HepG2 (cell line): Measurements from ENCODE around the gene SMAD2. TPM values are rescaled to one million over a fixed set of nuclear protein-coding genes. Genes with fewer than 3 reads are reported as not detected.

Experiments used
- AKAP8 ChIP-seq: sonication (generic); formaldehyde crosslinking; IDR thresholded peaks from 2 replicates; pipeline ENCODE4 v1.5.1; 2020; ENCODE audit warnings: mild to moderate bottlenecking, missing genetic modification reagents
- BCL6 ChIP-seq: IDR thresholded peaks from 2 replicates; pipeline ENCODE4 v1.6.1; 2016; ENCODE audit warnings: missing genetic modification reagents, missing compliant biosample characterization
- BHLHE40 ChIP-seq: IDR thresholded peaks from 2 replicates; pipeline ENCODE4 v1.6.1; 2011; ENCODE audit warnings: low read length, improper control_type of control experiment
- ETV5 ChIP-seq: IDR thresholded peaks from 2 replicates; pipeline ENCODE4 v1.6.1; 2018; ENCODE audit warnings: missing biosample characterization, missing genetic modification reagents, inconsistent platforms, borderline replicate concordance
- IRF2 ChIP-seq: IDR thresholded peaks from 2 replicates; pipeline ENCODE4 v1.6.1; 2018; ENCODE audit warnings: missing genetic modification reagents, missing compliant biosample characterization
- MED1 ChIP-seq: sonication (generic); formaldehyde crosslinking; IDR thresholded peaks from 2 replicates; pipeline ENCODE4 v1.4.0; 2020; ENCODE audit warnings: missing genetic modification reagents
- MYC ChIP-seq: sonication (generic); formaldehyde crosslinking; IDR thresholded peaks from 2 replicates; pipeline ENCODE4 v1.9.0; 2021; ENCODE audit warnings: missing genetic modification reagents, borderline replicate concordance
- NR2C2 ChIP-seq: sonication (generic); formaldehyde crosslinking; IDR thresholded peaks from 2 replicates; pipeline ENCODE4 v1.4.0; 2020; ENCODE audit warnings: missing genetic modification reagents, mild to moderate bottlenecking, moderate library complexity, borderline replicate concordance
- PHF8 ChIP-seq: sonication (generic); formaldehyde crosslinking; IDR thresholded peaks from 2 replicates; pipeline ENCODE4 v1.5.0; 2020; ENCODE audit warnings: missing genetic modification reagents
- SAP130 ChIP-seq: IDR thresholded peaks from 2 replicates; pipeline ENCODE4 v1.6.1; 2016; ENCODE audit warnings: low read depth
- ZNF460 ChIP-seq: sonication (generic); formaldehyde crosslinking; IDR thresholded peaks from 2 replicates; pipeline ENCODE4 v1.5.1; 2020; ENCODE audit warnings: missing genetic modification reagents, mild to moderate bottlenecking, borderline replicate concordance
- ZNF614 ChIP-seq: IDR thresholded peaks from 2 replicates; pipeline ENCODE4 v1.6.1; 2018; ENCODE audit warnings: missing biosample characterization, missing genetic modification reagents, inconsistent platforms, borderline replicate concordance
- ZNF703 ChIP-seq: sonication (generic); formaldehyde crosslinking; IDR thresholded peaks from 2 replicates; pipeline ENCODE4 v1.5.1; 2020; ENCODE audit warnings: missing genetic modification reagents, mild to moderate bottlenecking, moderate library complexity, borderline replicate concordance
- polyA plus RNA-seq, 8 experiments: library from polyadenylated mRNA; depleted of rRNA in 3 of 8; stranded (reverse) in 7 of 8; unstranded in 1 of 8; fragments of >200 nt; fragmentation: Illumina TruSeq in 4 of 8; extraction: Trizol in 4 of 8; gene quantifications; 2 replicates each; pipeline versions ENCODE4 v1.2.1 to v1.2.3, GENCODE V29; 2011 to 2016; ENCODE audit warnings: low read depth in 4 of 8, missing spikeins in 1 of 8, mixed read lengths in 1 of 8; ENCODE audit not compliant: insufficient read depth in 1 of 8
- total RNA-seq, 5 experiments: library from RNA; depleted of rRNA; stranded (reverse); fragments of >200 nt; fragmentation: Illumina TruSeq; extraction: Trizol; gene quantifications; 2 replicates each; pipeline ENCODE4 v1.2.3, GENCODE V29; 2016; ENCODE audit warnings: low read depth in 1 of 5
- TF ChIP-seq, protein P1 (sequence below): sonication (generic); formaldehyde crosslinking; IDR thresholded peaks from 2 replicates; pipeline ENCODE4 v1.4.0; 2020; ENCODE audit warnings: missing genetic modification reagents, borderline replicate concordance
- TF ChIP-seq, protein P2 (sequence below): sonication (generic); formaldehyde crosslinking; IDR thresholded peaks from 2 replicates; pipeline ENCODE4 v1.5.1; 2020; ENCODE audit warnings: mild to moderate bottlenecking, moderate library complexity, missing genetic modification reagents
- TF ChIP-seq, protein P3 (sequence below): sonication (generic); formaldehyde crosslinking; IDR thresholded peaks from 2 replicates; pipeline ENCODE4 v1.4.0; 2020; ENCODE audit warnings: low read depth, mild to moderate bottlenecking, missing genetic modification reagents
- TF ChIP-seq, protein P4 (sequence below): sonication (generic); formaldehyde crosslinking; IDR thresholded peaks from 2 replicates; pipeline ENCODE4 v1.8.1; 2023; ENCODE audit warnings: mild to moderate bottlenecking, missing genetic modification reagents
- TF ChIP-seq, protein P5 (sequence below): sonication (generic); formaldehyde crosslinking; IDR thresholded peaks from 2 replicates; pipeline ENCODE4 v1.8.0; 2022; ENCODE audit warnings: mild to moderate bottlenecking, missing genetic modification reagents, moderate library complexity

The SMAD2 gene
- total and polyA plus RNA-seq, 2 of the 13 experiments (the other 11 are each of a cell fraction or from before 2014, with no cell fraction given) = 40.2 to 96.2 TPM

DNA sequence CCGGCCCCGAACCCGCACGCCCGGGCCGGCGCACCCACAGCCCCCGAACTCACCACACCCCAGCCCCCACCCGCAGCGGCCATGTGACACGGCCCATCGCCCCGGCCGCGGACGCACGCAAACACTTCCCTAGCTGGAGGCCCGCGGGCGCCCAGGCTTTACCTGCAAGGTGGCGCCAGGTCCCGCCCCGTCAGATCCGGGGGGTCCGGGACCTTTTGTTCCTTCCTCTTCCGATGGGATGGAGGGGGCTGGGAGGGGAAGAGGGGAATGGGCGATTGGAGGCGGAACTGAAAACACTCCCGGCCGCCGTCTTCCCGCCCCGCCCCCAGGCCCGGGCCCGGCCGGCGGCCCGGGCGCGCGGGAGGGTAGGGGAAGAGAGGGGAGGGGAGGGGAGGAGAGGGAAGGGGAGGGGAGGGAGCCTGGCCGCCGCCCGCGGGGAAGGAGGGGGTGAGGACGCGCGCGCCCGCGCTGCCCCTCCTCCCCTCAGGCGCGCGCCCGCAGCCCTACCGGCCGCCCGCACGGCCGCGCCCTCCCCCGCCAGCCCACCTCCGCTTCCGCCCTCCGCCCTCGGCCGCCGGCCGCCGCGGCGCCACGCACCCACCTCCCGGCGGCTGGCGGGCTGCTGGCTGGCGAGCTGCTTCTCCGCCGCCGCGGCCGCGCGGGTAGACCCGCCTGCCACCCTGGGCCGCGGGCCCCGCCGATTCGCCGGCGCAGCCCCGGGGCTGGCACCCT lies at the start of gene SMAD2 (continued):
- TF ChIP-seq, protein P1, sequence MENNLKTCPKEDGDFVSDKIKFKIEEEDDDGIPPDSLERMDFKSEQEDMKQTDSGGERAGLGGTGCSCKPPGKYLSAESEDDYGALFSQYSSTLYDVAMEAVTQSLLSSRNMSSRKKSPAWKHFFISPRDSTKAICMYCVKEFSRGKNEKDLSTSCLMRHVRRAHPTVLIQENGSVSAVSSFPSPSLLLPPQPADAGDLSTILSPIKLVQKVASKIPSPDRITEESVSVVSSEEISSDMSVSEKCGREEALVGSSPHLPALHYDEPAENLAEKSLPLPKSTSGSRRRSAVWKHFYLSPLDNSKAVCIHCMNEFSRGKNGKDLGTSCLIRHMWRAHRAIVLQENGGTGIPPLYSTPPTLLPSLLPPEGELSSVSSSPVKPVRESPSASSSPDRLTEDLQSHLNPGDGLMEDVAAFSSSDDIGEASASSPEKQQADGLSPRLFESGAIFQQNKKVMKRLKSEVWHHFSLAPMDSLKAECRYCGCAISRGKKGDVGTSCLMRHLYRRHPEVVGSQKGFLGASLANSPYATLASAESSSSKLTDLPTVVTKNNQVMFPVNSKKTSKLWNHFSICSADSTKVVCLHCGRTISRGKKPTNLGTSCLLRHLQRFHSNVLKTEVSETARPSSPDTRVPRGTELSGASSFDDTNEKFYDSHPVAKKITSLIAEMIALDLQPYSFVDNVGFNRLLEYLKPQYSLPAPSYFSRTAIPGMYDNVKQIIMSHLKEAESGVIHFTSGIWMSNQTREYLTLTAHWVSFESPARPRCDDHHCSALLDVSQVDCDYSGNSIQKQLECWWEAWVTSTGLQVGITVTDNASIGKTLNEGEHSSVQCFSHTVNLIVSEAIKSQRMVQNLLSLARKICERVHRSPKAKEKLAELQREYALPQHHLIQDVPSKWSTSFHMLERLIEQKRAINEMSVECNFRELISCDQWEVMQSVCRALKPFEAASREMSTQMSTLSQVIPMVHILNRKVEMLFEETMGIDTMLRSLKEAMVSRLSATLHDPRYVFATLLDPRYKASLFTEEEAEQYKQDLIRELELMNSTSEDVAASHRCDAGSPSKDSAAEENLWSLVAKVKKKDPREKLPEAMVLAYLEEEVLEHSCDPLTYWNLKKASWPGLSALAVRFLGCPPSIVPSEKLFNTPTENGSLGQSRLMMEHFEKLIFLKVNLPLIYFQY = 0 out of 2 replicates have a peak, but pooled peaks have one; percentile 29
- 0 out of 2 replicates have a peak, but pooled peaks have one; percentile 39 for TF ChIP-seq NR2C2 (CRISPR knock-in tag)
- TF ChIP-seq, protein P2, sequence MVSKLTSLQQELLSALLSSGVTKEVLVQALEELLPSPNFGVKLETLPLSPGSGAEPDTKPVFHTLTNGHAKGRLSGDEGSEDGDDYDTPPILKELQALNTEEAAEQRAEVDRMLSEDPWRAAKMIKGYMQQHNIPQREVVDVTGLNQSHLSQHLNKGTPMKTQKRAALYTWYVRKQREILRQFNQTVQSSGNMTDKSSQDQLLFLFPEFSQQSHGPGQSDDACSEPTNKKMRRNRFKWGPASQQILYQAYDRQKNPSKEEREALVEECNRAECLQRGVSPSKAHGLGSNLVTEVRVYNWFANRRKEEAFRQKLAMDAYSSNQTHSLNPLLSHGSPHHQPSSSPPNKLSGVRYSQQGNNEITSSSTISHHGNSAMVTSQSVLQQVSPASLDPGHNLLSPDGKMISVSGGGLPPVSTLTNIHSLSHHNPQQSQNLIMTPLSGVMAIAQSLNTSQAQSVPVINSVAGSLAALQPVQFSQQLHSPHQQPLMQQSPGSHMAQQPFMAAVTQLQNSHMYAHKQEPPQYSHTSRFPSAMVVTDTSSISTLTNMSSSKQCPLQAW (CRISPR knock-in tag) = peak; percentile 49; the same call in 1 of the 2 replicates
- no peak for TF ChIP-seq AKAP8 (CRISPR knock-in tag)
- 0 out of 2 replicates have a peak, but pooled peaks have one; percentile 26 for TF ChIP-seq ZNF703
- no peak for TF ChIP-seq MED1 (CRISPR knock-in tag)
- peak; percentile 73 for TF ChIP-seq PHF8
- TF ChIP-seq BCL6 (CRISPR knock-in tag) = 0 out of 2 replicates have a peak, but pooled peaks have one; percentile 24
- no peak for TF ChIP-seq ZNF460
- peak; percentile 76 for TF ChIP-seq SAP130 (CRISPR knock-in tag)
- TF ChIP-seq, protein P3, sequence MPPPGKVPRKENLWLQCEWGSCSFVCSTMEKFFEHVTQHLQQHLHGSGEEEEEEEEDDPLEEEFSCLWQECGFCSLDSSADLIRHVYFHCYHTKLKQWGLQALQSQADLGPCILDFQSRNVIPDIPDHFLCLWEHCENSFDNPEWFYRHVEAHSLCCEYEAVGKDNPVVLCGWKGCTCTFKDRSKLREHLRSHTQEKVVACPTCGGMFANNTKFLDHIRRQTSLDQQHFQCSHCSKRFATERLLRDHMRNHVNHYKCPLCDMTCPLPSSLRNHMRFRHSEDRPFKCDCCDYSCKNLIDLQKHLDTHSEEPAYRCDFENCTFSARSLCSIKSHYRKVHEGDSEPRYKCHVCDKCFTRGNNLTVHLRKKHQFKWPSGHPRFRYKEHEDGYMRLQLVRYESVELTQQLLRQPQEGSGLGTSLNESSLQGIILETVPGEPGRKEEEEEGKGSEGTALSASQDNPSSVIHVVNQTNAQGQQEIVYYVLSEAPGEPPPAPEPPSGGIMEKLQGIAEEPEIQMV (CRISPR knock-in tag) = peak; percentile 82; the same call in 1 of the 2 replicates
- peak; percentile 39; the same call in 1 of the 2 replicates for TF ChIP-seq IRF2 (CRISPR knock-in tag)
- TF ChIP-seq, protein P4, sequence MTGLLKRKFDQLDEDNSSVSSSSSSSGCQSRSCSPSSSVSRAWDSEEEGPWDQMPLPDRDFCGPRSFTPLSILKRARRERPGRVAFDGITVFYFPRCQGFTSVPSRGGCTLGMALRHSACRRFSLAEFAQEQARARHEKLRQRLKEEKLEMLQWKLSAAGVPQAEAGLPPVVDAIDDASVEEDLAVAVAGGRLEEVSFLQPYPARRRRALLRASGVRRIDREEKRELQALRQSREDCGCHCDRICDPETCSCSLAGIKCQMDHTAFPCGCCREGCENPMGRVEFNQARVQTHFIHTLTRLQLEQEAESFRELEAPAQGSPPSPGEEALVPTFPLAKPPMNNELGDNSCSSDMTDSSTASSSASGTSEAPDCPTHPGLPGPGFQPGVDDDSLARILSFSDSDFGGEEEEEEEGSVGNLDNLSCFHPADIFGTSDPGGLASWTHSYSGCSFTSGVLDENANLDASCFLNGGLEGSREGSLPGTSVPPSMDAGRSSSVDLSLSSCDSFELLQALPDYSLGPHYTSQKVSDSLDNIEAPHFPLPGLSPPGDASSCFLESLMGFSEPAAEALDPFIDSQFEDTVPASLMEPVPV (CRISPR knock-in tag) = no peak; the same call in 1 of the 2 replicates
- TF ChIP-seq ETV5 = peak; percentile 50
- TF ChIP-seq, protein P5, sequence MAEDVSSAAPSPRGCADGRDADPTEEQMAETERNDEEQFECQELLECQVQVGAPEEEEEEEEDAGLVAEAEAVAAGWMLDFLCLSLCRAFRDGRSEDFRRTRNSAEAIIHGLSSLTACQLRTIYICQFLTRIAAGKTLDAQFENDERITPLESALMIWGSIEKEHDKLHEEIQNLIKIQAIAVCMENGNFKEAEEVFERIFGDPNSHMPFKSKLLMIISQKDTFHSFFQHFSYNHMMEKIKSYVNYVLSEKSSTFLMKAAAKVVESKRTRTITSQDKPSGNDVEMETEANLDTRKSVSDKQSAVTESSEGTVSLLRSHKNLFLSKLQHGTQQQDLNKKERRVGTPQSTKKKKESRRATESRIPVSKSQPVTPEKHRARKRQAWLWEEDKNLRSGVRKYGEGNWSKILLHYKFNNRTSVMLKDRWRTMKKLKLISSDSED (CRISPR knock-in tag) = no peak
- peak; percentile 66; the same call in 1 of the 2 replicates for TF ChIP-seq MYC
- 0 out of 2 replicates have a peak, but pooled peaks have one; percentile 36 for TF ChIP-seq ZNF614 (CRISPR knock-in tag)
- TF ChIP-seq BHLHE40 = 0 out of 2 replicates have a peak, but pooled peaks have one; percentile 6
